GM21786 (cell line): ENCODE measurements around the gene EGF.

Experiments
- ATAC-seq: cut with Tn5 transposase; IDR thresholded peaks from one replicate; pipeline ENCODE4 v1.9.1; 2021; ENCODE audit not compliant: unreplicated experiment

Gene EGF

GRCh38 chr4:109953556-109953955 lies 40.9 kb downstream of the EGF start:
- ATAC-seq = no peak

- ATAC-seq = no peak
Observed at GRCh38 chr4:109955146-109955545, 42.5 kb downstream of the EGF start.

GRCh38 chr4:109957227-109957626 lies 44.5 kb downstream of the EGF start:
- no peak for ATAC-seq

- no peak for ATAC-seq
Observed at GRCh38 chr4:109959195-109959594, 46.5 kb downstream of the EGF start.

- no peak for ATAC-seq
Observed at GRCh38 chr4:109962401-109962800, 49.7 kb downstream of the EGF start.

GRCh38 chr4:109966891-109967481 lies 54.3 kb downstream of the EGF start:
- ATAC-seq = no peak

GRCh38 chr4:109967798-109968520 lies 55.3 kb downstream of the EGF start:
- no peak for ATAC-seq

- ATAC-seq = no peak
Observed at GRCh38 chr4:109969087-109969486, 56.4 kb downstream of the EGF start.

- no peak for ATAC-seq
Observed at GRCh38 chr4:109969919-109970318, 57.2 kb downstream of the EGF start.

- no peak for ATAC-seq
Observed at GRCh38 chr4:109972786-109973528, 60.3 kb downstream of the EGF start.

- ATAC-seq = no peak
Observed at GRCh38 chr4:109973529-109973905, 60.8 kb downstream of the EGF start.

- ATAC-seq = no peak
Observed at GRCh38 chr4:109976189-109976588, 63.5 kb downstream of the EGF start.

GRCh38 chr4:109977854-109978501 lies 65.3 kb downstream of the EGF start:
- ATAC-seq = no peak

- ATAC-seq = no peak
Observed at GRCh38 chr4:109978704-109979454, 66.2 kb downstream of the EGF start.

GRCh38 chr4:109979920-109980717 lies 67.4 kb downstream of the EGF start:
- no peak for ATAC-seq

- ATAC-seq = no peak
Observed at GRCh38 chr4:109981936-109982335, 69.3 kb downstream of the EGF start.

- ATAC-seq = no peak
Observed at GRCh38 chr4:109982521-109982920, 69.8 kb downstream of the EGF start.

GRCh38 chr4:109985993-109986974 lies 73.6 kb downstream of the EGF start:
- no peak for ATAC-seq

GRCh38 chr4:109989044-109989443 lies 76.4 kb downstream of the EGF start:
- ATAC-seq = no peak
